Fibroblast of pulmonary artery (primary cell): ENCODE measurements around the gene BCL7A.

Experiments
- DNase-seq: peaks from one replicate; pipeline ENCODE4 v3.0.0-alpha.2; 2010; ENCODE audit warnings: low read depth
- H3K4me3 ChIP-seq: replicated peaks from 2 replicates; pipeline ENCODE4 v1.5.1; 2011; ENCODE audit warnings: low read depth, mild to moderate bottlenecking, control low read depth, low read length, moderate library complexity
- CTCF ChIP-seq: IDR thresholded peaks from 2 replicates; pipeline ENCODE4 v1.5.1; 2011; ENCODE audit warnings: mild to moderate bottlenecking, control low read depth, low read length, inconsistent platforms; ENCODE audit errors: missing control alignments

The BCL7A gene

GRCh38 chr12:122062832-122063693 lies 41.4 kb downstream of the BCL7A start:
- H3K4me3 ChIP-seq = peak overlapping the region; percentile 38
- no peak for TF ChIP-seq CTCF
- peak; percentile 83 for DNase-seq

- DNase-seq = no peak
- no peak for TF ChIP-seq CTCF
- H3K4me3 ChIP-seq = peak overlapping the region; percentile 38
These were observed 42.0 kb downstream of the BCL7A start for GRCh38 chr12:122063694-122064024.

GRCh38 chr12:122064025-122064777 lies 42.5 kb downstream of the BCL7A start:
- H3K4me3 ChIP-seq = peak overlapping the region; percentile 41
- peak; percentile 63 for TF ChIP-seq CTCF
- peak; percentile 98 for DNase-seq

GRCh38 chr12:122064780-122065588 lies 43.3 kb downstream of the BCL7A start:
- TF ChIP-seq CTCF = no peak
- peak overlapping the region; percentile 41 for H3K4me3 ChIP-seq
- DNase-seq = peak; percentile 86

GRCh38 chr12:122067548-122067947 lies 45.9 kb downstream of the BCL7A start:
- TF ChIP-seq CTCF = no peak
- no peak overlapping the region for H3K4me3 ChIP-seq
- DNase-seq = no peak

GRCh38 chr12:122067966-122068365 lies 46.3 kb downstream of the BCL7A start:
- no peak for DNase-seq
- no peak for TF ChIP-seq CTCF
- H3K4me3 ChIP-seq = no peak overlapping the region
